ENCODE measurements around the gene CPEB3. TPM values are rescaled to one million over a fixed set of nuclear protein-coding genes. Genes with fewer than 3 reads are reported as not detected.

Gene CPEB3
- total and polyA plus RNA-seq, 11 donors: 1.5 to 17.2 (median 9.9) TPM

DNA sequence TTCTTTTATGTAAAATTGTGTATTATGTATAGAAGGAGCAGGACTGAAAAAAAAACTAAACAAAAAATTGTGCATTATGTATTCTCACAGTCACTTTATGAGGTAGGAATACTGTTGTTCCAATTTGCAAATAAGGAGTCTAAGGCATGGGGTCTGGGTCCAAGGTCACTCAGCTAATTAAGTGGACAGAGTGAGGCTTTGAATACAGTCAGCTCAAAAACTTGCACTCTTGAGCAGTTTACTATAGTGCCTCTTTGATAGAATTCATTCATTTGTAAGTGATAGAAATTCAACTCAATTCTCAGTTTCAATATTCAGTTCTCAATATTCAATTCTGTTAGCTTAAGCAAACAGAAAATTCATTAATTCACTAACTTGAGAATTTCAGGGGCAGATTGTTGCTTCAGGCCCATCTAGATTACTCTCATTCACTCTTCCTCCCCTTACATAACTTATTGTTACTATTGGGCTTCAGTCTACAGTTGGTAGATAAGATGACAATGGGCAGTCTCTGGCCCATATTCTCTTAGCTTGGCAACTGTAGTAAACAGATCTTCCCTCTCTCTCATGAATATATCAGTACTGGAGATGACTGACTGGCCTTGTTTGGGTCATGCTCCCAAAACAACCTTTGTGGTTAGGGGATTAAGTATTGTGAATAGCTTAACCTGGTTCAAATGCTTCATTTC lies 280.7 kb downstream of the CPEB3 start:
- H3K27ac ChIP-seq: no peak overlapping the region
- intact Hi-C loops (cut with DNase I): no loop called here
- no peaks in the 10 kb centered on the region for H3K4me1 ChIP-seq
- H3K4me3 ChIP-seq: no peak overlapping the region
- TF ChIP-seq, protein P1, sequence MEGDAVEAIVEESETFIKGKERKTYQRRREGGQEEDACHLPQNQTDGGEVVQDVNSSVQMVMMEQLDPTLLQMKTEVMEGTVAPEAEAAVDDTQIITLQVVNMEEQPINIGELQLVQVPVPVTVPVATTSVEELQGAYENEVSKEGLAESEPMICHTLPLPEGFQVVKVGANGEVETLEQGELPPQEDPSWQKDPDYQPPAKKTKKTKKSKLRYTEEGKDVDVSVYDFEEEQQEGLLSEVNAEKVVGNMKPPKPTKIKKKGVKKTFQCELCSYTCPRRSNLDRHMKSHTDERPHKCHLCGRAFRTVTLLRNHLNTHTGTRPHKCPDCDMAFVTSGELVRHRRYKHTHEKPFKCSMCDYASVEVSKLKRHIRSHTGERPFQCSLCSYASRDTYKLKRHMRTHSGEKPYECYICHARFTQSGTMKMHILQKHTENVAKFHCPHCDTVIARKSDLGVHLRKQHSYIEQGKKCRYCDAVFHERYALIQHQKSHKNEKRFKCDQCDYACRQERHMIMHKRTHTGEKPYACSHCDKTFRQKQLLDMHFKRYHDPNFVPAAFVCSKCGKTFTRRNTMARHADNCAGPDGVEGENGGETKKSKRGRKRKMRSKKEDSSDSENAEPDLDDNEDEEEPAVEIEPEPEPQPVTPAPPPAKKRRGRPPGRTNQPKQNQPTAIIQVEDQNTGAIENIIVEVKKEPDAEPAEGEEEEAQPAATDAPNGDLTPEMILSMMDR (IDR thresholded peaks at IDR 0.05): no peak
- no peak for TF ChIP-seq POLR2A (IDR thresholded peaks at IDR 0.05)
- peaks cover 0 to 91% (median 77%) of the 10 kb centered on the region in 9 donors for H3K36me3 ChIP-seq
- no peak for ATAC-seq
- DNase-seq: no peak
- no peaks in the 10 kb centered on the region for H3K9me3 ChIP-seq
- no peaks in the 10 kb centered on the region for H3K27me3 ChIP-seq

DNA sequence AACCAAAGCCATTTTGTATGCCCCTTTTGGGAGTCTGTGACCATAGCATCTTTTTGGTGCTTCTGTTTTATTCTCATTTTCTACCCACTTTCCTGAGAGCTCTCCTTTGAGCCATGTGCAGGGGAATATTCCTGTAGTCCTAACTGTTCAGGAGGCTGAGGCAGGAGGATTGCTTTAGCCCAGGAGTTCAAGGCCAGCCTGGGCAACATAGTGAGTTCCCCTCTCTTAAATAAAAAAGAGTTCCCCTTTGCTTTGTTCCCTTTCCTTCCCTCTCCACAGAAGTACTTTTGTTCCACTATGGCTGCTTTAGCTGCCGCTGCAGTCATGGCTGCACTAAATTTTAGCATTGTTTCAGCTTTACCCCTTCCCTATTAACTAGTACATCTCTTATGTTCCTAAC lies 281.4 kb downstream of the CPEB3 start:
- no peaks in the 10 kb centered on the region for H3K27me3 ChIP-seq
- DNase-seq: no peak
- no peak overlapping the region for H3K4me3 ChIP-seq
- TF ChIP-seq, protein P1 (IDR thresholded peaks at IDR 0.05): no peak
- no peak for TF ChIP-seq POLR2A (IDR thresholded peaks at IDR 0.05)
- no peak overlapping the region for H3K27ac ChIP-seq
- 96 to 100% (median 99%) methylated on average over 1 of the region's 1 CpG for WGBS, 4 donors
- H3K4me1 ChIP-seq: no peaks in the 10 kb centered on the region
- peaks cover 0 to 85% (median 73%) of the 10 kb centered on the region in 9 donors for H3K36me3 ChIP-seq
- intact Hi-C loops (cut with DNase I): no loop called here
- ATAC-seq: no peak
- H3K9me3 ChIP-seq: peaks cover 0 to 7% (median 0%) of the 10 kb centered on the region in 12 donors

DNA sequence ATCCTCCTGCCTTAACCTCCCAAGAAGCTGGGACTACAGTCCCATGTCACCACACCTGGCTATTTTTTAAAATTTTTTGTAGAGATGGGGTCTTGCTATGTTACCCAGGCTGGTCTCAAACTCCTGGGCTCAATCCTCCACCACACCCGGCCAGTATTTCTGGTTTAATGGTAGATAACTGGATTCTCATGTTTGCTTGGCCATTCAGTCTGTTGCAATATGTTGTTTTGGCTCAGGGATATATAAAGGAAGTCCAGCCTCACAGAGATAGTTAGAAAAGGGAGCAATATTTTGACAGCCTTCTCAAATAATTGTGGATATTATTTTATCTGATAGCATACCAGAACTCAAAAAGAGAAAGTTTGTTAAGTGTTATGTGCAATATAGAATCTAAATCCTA lies 284.9 kb downstream of the CPEB3 start:
- no peaks in the 10 kb centered on the region for H3K27me3 ChIP-seq
- no peaks in the 10 kb centered on the region for H3K4me1 ChIP-seq
- WGBS, 4 donors: 82 to 96% (median 92%) methylated on average over 1 of the region's 1 CpG
- no peak overlapping the region for H3K27ac ChIP-seq
- ATAC-seq (no peak), DNase-seq (no peak)
- peaks cover 0 to 72% (median 45%) of the 10 kb centered on the region in 9 donors for H3K36me3 ChIP-seq
- TF ChIP-seq, protein P1 (IDR thresholded peaks at IDR 0.05): no peak
- no peak for TF ChIP-seq POLR2A (IDR thresholded peaks at IDR 0.05)
- intact Hi-C loops (cut with DNase I): no loop called here
- peaks cover 0 to 16% (median 0%) of the 10 kb centered on the region in 12 donors for H3K9me3 ChIP-seq
- no peak overlapping the region for H3K4me3 ChIP-seq

- H3K4me1 ChIP-seq: no peaks in the 10 kb centered on the region
- no peak for TF ChIP-seq POLR2A (IDR thresholded peaks at IDR 0.05)
- TF ChIP-seq, protein P1 (IDR thresholded peaks at IDR 0.05): no peak
- no peak for ATAC-seq
- no peak overlapping the region for H3K27ac ChIP-seq
- H3K4me3 ChIP-seq: no peak overlapping the region
- no peaks in the 10 kb centered on the region for H3K27me3 ChIP-seq
- intact Hi-C loops (cut with DNase I): no loop called here
- WGBS, 4 donors: 71 to 74% (median 72%) methylated on average over 2 of the region's 2 CpGs
- H3K9me3 ChIP-seq: peaks cover 0 to 16% (median 0%) of the 10 kb centered on the region in 12 donors
- DNase-seq: no peak
- peaks cover 0 to 71% (median 41%) of the 10 kb centered on the region in 9 donors for H3K36me3 ChIP-seq
Measured at GRCh38 chr10:92003258-92003657, 287.6 kb downstream of the CPEB3 start.

Data from heart left ventricle (tissue), 16 donors.